Liver (tissue), 9 donors: ENCODE data around the gene KRT9. TPM values are rescaled to one million over a fixed set of nuclear protein-coding genes. Genes with fewer than 3 reads are reported as not detected.

ENCODE experiments used
- DNase-seq: peaks from one replicate; pipeline ENCODE4 v3.0.0-alpha.2; 2017; ENCODE audit warnings: low spot score
- H3K27ac ChIP-seq, 2 donors: one replicate each; pipeline ENCODE4 v1.7.0; 2013; ENCODE audit warnings: inconsistent platforms in 2 of 2, low read length in 2 of 2, control low read depth in 1 of 2, low read depth in 1 of 2, mild to moderate bottlenecking in 1 of 2
- H3K27me3 ChIP-seq, 4 donors: one replicate each; pipeline versions ENCODE4 v1.6.1 to v1.7.0; 2013; ENCODE audit warnings: low read length in 3 of 4, inconsistent platforms in 1 of 4, mild to moderate bottlenecking in 1 of 4, moderate library complexity in 1 of 4; ENCODE audit not compliant: control insufficient read depth in 4 of 4, insufficient read depth in 4 of 4
- H3K36me3 ChIP-seq, 4 donors: one replicate each; pipeline versions ENCODE4 v1.6.1 to v1.7.0; 2013; ENCODE audit warnings: low read length in 3 of 4, mild to moderate bottlenecking in 3 of 4, low read depth in 1 of 4, moderate library complexity in 1 of 4; ENCODE audit not compliant: control insufficient read depth in 4 of 4, insufficient read depth in 3 of 4
- H3K4me1 ChIP-seq, 4 donors: one replicate each; pipeline versions ENCODE4 v1.6.1 to v1.7.0; 2013; ENCODE audit warnings: low read length in 3 of 4, mild to moderate bottlenecking in 3 of 4, moderate library complexity in 1 of 4; ENCODE audit not compliant: control insufficient read depth in 4 of 4, insufficient read depth in 4 of 4
- H3K4me3 ChIP-seq, 3 donors: one replicate each; pipeline versions ENCODE4 v1.6.1 to v1.7.0; 2013; ENCODE audit warnings: low read length in 3 of 3, control low read depth in 1 of 3, low read depth in 1 of 3, mild to moderate bottlenecking in 1 of 3
- H3K9ac ChIP-seq, 2 donors: one replicate each; pipeline ENCODE4 v1.7.0; 2013; ENCODE audit warnings: low read length in 2 of 2, mild to moderate bottlenecking in 2 of 2, moderate library complexity in 2 of 2, control low read depth in 1 of 2, low read depth in 1 of 2
- H3K9me3 ChIP-seq, 4 donors: one replicate each; pipeline versions ENCODE4 v1.6.1 to v1.7.0; 2013; ENCODE audit warnings: low read length in 3 of 4; ENCODE audit not compliant: control insufficient read depth in 4 of 4
- CTCF ChIP-seq: fragments of 150-350 bp; IDR thresholded peaks from 2 replicates; pipeline ENCODE4 v1.5.1; 2017; ENCODE audit warnings: improper control_type of control experiment, low read depth, low read length; ENCODE audit not compliant: missing input control
- EGR1 ChIP-seq, 2 donors: IDR thresholded peaks; 2 replicates each; pipeline ENCODE4 v1.6.1; 2016 to 2018; ENCODE audit warnings: antibody characterized with exemption in 2 of 2, low read depth in 2 of 2
- FOXA1 ChIP-seq: IDR thresholded peaks from 2 replicates; pipeline ENCODE4 v1.6.1; 2016; ENCODE audit warnings: antibody characterized with exemption
- FOXA2 ChIP-seq: IDR thresholded peaks from 2 replicates; pipeline ENCODE4 v1.6.1; 2016; ENCODE audit warnings: antibody characterized with exemption
- GABPA ChIP-seq, 2 donors: IDR thresholded peaks in 1 of 2; conservative IDR thresholded peaks in 1 of 2; 2 replicates each; pipeline ENCODE4 v1.6.1; 2016; ENCODE audit warnings: antibody characterized with exemption in 2 of 2, mild to moderate bottlenecking in 1 of 2, moderate library complexity in 1 of 2
- HNF4A ChIP-seq, 2 donors: conservative IDR thresholded peaks; 2 replicates each; pipeline ENCODE4 v1.6.1; 2016; ENCODE audit warnings: antibody characterized with exemption in 2 of 2, mild to moderate bottlenecking in 2 of 2
- HNF4G ChIP-seq: IDR thresholded peaks from 2 replicates; pipeline ENCODE4 v1.6.1; 2016; ENCODE audit warnings: antibody characterized with exemption
- JUND ChIP-seq, 2 donors: IDR thresholded peaks; 2 replicates each; pipeline ENCODE4 v1.6.1; 2016; ENCODE audit warnings: antibody characterized with exemption in 2 of 2
- NR2F2 ChIP-seq: IDR thresholded peaks from 2 replicates; pipeline ENCODE4 v1.6.1; 2016; ENCODE audit warnings: antibody characterized with exemption
- RAD21 ChIP-seq, 2 donors: IDR thresholded peaks; 2 replicates each; pipeline ENCODE4 v1.6.1; 2016; ENCODE audit warnings: antibody characterized with exemption in 2 of 2, mild to moderate bottlenecking in 2 of 2
- RXRA ChIP-seq, 2 donors: IDR thresholded peaks; 2 replicates each; pipeline ENCODE4 v1.6.1; 2017 to 2018; ENCODE audit warnings: antibody characterized with exemption in 2 of 2, mild to moderate bottlenecking in 1 of 2
- SP1 ChIP-seq: IDR thresholded peaks from 2 replicates; pipeline ENCODE4 v1.6.1; 2018; ENCODE audit warnings: antibody characterized with exemption, mild to moderate bottlenecking
- YY1 ChIP-seq: IDR thresholded peaks from 2 replicates; pipeline ENCODE4 v1.6.1; 2016; ENCODE audit warnings: antibody characterized with exemption, mild to moderate bottlenecking
- ZBTB33 ChIP-seq: IDR thresholded peaks from 2 replicates; pipeline ENCODE4 v1.6.1; 2016; ENCODE audit warnings: antibody characterized with exemption
- WGBS: extraction: QIAGEN DNeasy Blood & Tissue Kit; methylation state at CpG from one replicate; pipeline ENCODE4 v1.1.7; 2013; 5-methylcytosine and 5-hydroxymethylcytosine counted together
- polyA plus RNA-seq, 2 donors: library from polyadenylated mRNA; stranded (reverse) in 1 of 2; unstranded in 1 of 2; fragments of 200-250 nt in 1 of 2; fragments of >200 nt in 1 of 2; fragmentation: Nextera tagmentation in 1 of 2; extraction: Ambion mirVana in 1 of 2; gene quantifications; one replicate each; pipeline versions ENCODE4 v1.2.1 to v1.2.3, GENCODE V29; 2013 to 2015
- total RNA-seq, 2 donors: library from RNA; depleted of rRNA; stranded (reverse); fragments of >200 nt; gene quantifications; one replicate each; pipeline ENCODE4 v1.2.3, GENCODE V29; 2014
- TF ChIP-seq, protein P1 (sequence below): IDR thresholded peaks from 2 replicates; pipeline ENCODE4 v1.6.1; 2016; ENCODE audit warnings: antibody characterized with exemption
- TF ChIP-seq, protein P2 (sequence below): IDR thresholded peaks from 2 replicates; pipeline ENCODE4 v1.6.1; 2016; ENCODE audit warnings: antibody characterized with exemption
- donor health status: healthy.
- donor health status: healthy.
- donor health status: healthy.
- donor health status: healthy.
- donor health status: healthy.

Gene KRT9
- total and polyA plus RNA-seq, 4 donors: not detected

DNA sequence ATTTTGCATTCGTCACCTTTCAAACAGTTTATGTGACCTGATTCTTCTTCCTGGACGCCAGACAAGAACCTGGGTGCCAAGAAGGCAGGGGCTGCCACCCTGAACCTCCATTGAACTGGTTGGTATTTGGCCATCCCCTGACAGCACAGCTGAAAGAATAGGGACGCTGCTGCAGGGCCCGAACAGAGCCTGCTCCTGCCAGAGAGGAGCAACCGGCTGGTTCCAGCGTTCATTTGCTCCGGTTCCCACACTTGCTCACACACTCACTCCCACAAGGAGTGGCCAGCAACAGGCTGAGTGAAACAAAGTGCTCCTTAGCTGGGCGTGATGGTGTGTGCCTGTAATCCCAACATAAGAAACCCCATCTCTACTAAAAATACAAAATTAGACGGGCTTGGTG, 14.9 kb downstream of the KRT9 start:
- Histone ChIP-seq H3K36me3 (no peaks in the 10 kb centered on the region), H3K4me1 (no peaks in the 10 kb centered on the region), H3K9ac (no peak overlapping the region), H3K27me3 (peaks cover 0 to 2% (median 0%) of the 10 kb centered on the region in 4 donors), H3K9me3 (no peaks in the 10 kb centered on the region), H3K4me3 (no peak overlapping the region), H3K27ac (no peak overlapping the region)
- TF ChIP-seq, protein P1, sequence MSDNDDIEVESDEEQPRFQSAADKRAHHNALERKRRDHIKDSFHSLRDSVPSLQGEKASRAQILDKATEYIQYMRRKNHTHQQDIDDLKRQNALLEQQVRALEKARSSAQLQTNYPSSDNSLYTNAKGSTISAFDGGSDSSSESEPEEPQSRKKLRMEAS: no peak
- TF ChIP-seq EGR1 (IDR thresholded peaks at IDR 0.05; ENCODE audit: low read depth in 2 of 2): no peak
- TF ChIP-seq YY1: no peak
- TF ChIP-seq FOXA2: no peak
- no peak for TF ChIP-seq RXRA (IDR thresholded peaks at IDR 0.05)
- TF ChIP-seq HNF4G: no peak
- TF ChIP-seq RAD21 (IDR thresholded peaks at IDR 0.05): no peak
- TF ChIP-seq SP1: no peak
- TF ChIP-seq CTCF: no peak
- TF ChIP-seq NR2F2: no peak
- TF ChIP-seq JUND (IDR thresholded peaks at IDR 0.05): no peak
- TF ChIP-seq FOXA1: no peak
- TF ChIP-seq, protein P2, sequence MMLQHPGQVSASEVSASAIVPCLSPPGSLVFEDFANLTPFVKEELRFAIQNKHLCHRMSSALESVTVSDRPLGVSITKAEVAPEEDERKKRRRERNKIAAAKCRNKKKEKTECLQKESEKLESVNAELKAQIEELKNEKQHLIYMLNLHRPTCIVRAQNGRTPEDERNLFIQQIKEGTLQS: no peak
- 73% methylated on average over 9 of the region's 9 CpGs for WGBS
- DNase-seq: no peak

GRCh38 chr17:41556306-41556705, 15.6 kb downstream of the KRT9 start:
- WGBS: 64% methylated on average over 5 of the region's 5 CpGs
- TF ChIP-seq FOXA1 (no peak), RXRA (IDR thresholded peaks at IDR 0.05) (no peak), YY1 (no peak), HNF4A (conservative IDR thresholded peaks at IDR 0.05) (no peak), EGR1 (IDR thresholded peaks at IDR 0.05; ENCODE audit: low read depth in 2 of 2) (no peak), NR2F2 (no peak), SP1 (no peak)
- TF ChIP-seq, protein P2: no peak
- TF ChIP-seq, protein P1: no peak
- Histone ChIP-seq H3K27me3 (no peaks in the 10 kb centered on the region), H3K27ac (no peak overlapping the region), H3K4me3 (no peak overlapping the region), H3K9ac (no peak overlapping the region), H3K9me3 (no peaks in the 10 kb centered on the region), H3K36me3 (no peaks in the 10 kb centered on the region), H3K4me1 (no peaks in the 10 kb centered on the region)
- DNase-seq: no peak

GRCh38 chr17:41555105-41555887, 16.6 kb downstream of the KRT9 start:
- no peak overlapping the region for H3K4me3 ChIP-seq
- no peaks in the 10 kb centered on the region for H3K27me3 ChIP-seq
- TF ChIP-seq HNF4G (no peak), GABPA (IDR thresholded peaks at IDR 0.05 in 1 of 2, conservative IDR thresholded peaks at IDR 0.05 in 1 of 2) (no peak), SP1 (no peak), CTCF (no peak), EGR1 (IDR thresholded peaks at IDR 0.05; ENCODE audit: low read depth in 2 of 2) (no peak), HNF4A (conservative IDR thresholded peaks at IDR 0.05) (no peak), NR2F2 (no peak), ZBTB33 (no peak), FOXA1 (no peak), JUND (IDR thresholded peaks at IDR 0.05) (no peak), RXRA (IDR thresholded peaks at IDR 0.05) (no peak)
- TF ChIP-seq, protein P2: no peak
- TF ChIP-seq, protein P1: no peak
- DNase-seq: no peak
- H3K27ac ChIP-seq: no peak overlapping the region
- no peaks in the 10 kb centered on the region for H3K4me1 ChIP-seq
- no peaks in the 10 kb centered on the region for H3K9me3 ChIP-seq
- H3K36me3 ChIP-seq: no peaks in the 10 kb centered on the region
- no peak overlapping the region for H3K9ac ChIP-seq
- whole genome bisulfite sequencing: 74% methylated on average over 5 of the region's 5 CpGs
